Activated naive CD4-positive, alpha-beta T cell treated with anti-CD3 and anti-CD28 coated beads for 36 hours (primary cell): ENCODE measurements around the gene PRKAA1. TPM values are rescaled to one million over a fixed set of nuclear protein-coding genes. Genes with fewer than 3 reads are reported as not detected.
"Not testable (repeated sequence)": the region's sequence is repeated elsewhere in the genome, so short reads cannot be mapped to it uniquely, and the experiment has no call there.

Experiments
- CTCF ChIA-PET: fragments of 350-600 bp; sonication (Branson Sonifier 250); formaldehyde crosslinking; loops from one replicate; lab custom pipeline; 2021; ENCODE audit warnings: antibody characterized with exemption; lab: Charles Lee
- DNase-seq: peaks from one replicate; pipeline ENCODE4 v3.0.0-alpha.2; 2020
- H3K27ac Mint-ChIP-seq: one replicate; pipeline ENCODE4 v1.8.0; 2021; ENCODE audit warnings: mild to moderate bottlenecking, mixed read lengths
- H3K27me3 Mint-ChIP-seq: one replicate; pipeline ENCODE4 v1.8.0; 2021; ENCODE audit warnings: low read depth, mixed read lengths
- H3K36me3 Mint-ChIP-seq: one replicate; pipeline ENCODE4 v1.8.0; 2021; ENCODE audit warnings: low read depth, mixed read lengths
- H3K4me1 Mint-ChIP-seq: one replicate; pipeline ENCODE4 v1.8.0; 2021; ENCODE audit warnings: low read depth, mixed read lengths
- H3K4me3 Mint-ChIP-seq: one replicate; pipeline ENCODE4 v1.8.0; 2021; ENCODE audit warnings: mild to moderate bottlenecking, moderate library complexity, mixed read lengths
- H3K9me3 Mint-ChIP-seq: one replicate; pipeline ENCODE4 v1.8.0; 2021; ENCODE audit warnings: mixed read lengths
- intact Hi-C: fragments of 100-400 bp; cut with micrococcal nuclease; formaldehyde crosslinking; loops from one replicate; pipeline ENCODE4 v1.15.1; 2023
- total RNA-seq, 2 experiments: library from RNA; stranded (reverse); gene quantifications; one replicate each; pipeline ENCODE4 v1.2.3, GENCODE V29; 2021

PRKAA1 gene
- total RNA-seq, 2 experiments from 2014 or later, result 52.6 to 58.6 TPM

- intact Hi-C loops, result loop anchor here (1.0 kb wide), 1 partner anchor 19 kb away; no protein-coding TSS in a partner anchor
- DNase-seq, result peak; percentile 50
- H3K9me3 Mint-ChIP-seq, result no peaks in the 10 kb centered on the region
- H3K4me3 Mint-ChIP-seq, result no peak overlapping the region
- peak overlapping the region; percentile 35 for H3K27ac Mint-ChIP-seq
- no peaks in the 10 kb centered on the region for H3K27me3 Mint-ChIP-seq
- no peaks in the 10 kb centered on the region for H3K36me3 Mint-ChIP-seq
- CTCF ChIA-PET, result interaction anchor here (0.5 to 1.2 kb wide), 2 partner anchors 15 to 20 kb away, joined by 3 read pairs; partner anchors contain the start of gene PRKAA1
- H3K4me1 Mint-ChIP-seq, result peaks cover 7% of the 10 kb centered on the region
Measured at GRCh38 chr5:40813698-40814281, 15.6 kb upstream of the PRKAA1 start.

GRCh38 chr5:40812125-40812524 is 14.0 kb upstream of the PRKAA1 start:
- no peaks in the 10 kb centered on the region for H3K27me3 Mint-ChIP-seq
- no peak overlapping the region for H3K27ac Mint-ChIP-seq
- intact Hi-C loops, result no loop called here
- H3K4me1 Mint-ChIP-seq, result peaks cover 7% of the 10 kb centered on the region
- CTCF ChIA-PET, result interaction anchor here (0.6 kb wide), 1 partner anchor 86 kb away, joined by 3 read pairs; no protein-coding TSS in a partner anchor
- no peak overlapping the region for H3K4me3 Mint-ChIP-seq
- H3K36me3 Mint-ChIP-seq, result no peaks in the 10 kb centered on the region
- no peak for DNase-seq
- H3K9me3 Mint-ChIP-seq, result no peaks in the 10 kb centered on the region

GRCh38 chr5:40801771-40802562 is 3.8 kb upstream of the PRKAA1 start:
- CTCF ChIA-PET, result interaction anchor here (0.7 kb wide), 1 partner anchor 13 kb away, joined by 4 read pairs; no protein-coding TSS in a partner anchor
- Mint-ChIP-seq H3K36me3 (peaks cover 2% of the 10 kb centered on the region), H3K27ac (no peak overlapping the region), H3K4me3 (no peak overlapping the region), H3K27me3 (peaks cover 2% of the 10 kb centered on the region), H3K4me1 (peaks cover 5% of the 10 kb centered on the region), H3K9me3 (no peaks in the 10 kb centered on the region)
- intact Hi-C loops, result no loop called here
- DNase-seq, result no peak

- peaks cover 2% of the 10 kb centered on the region for H3K27me3 Mint-ChIP-seq
- intact Hi-C loops, result no loop called here
- CTCF ChIA-PET, result interaction anchor here (1.0 to 2.0 kb wide), 2 partner anchors 32 to 34 kb away, joined by 5 read pairs; no protein-coding TSS in a partner anchor
- no peak overlapping the region for H3K27ac Mint-ChIP-seq
- H3K36me3 Mint-ChIP-seq, result peaks cover 14% of the 10 kb centered on the region
- H3K4me1 Mint-ChIP-seq, result peaks cover 31% of the 10 kb centered on the region
- no peak overlapping the region for H3K4me3 Mint-ChIP-seq
- DNase-seq, result no peak
- no peaks in the 10 kb centered on the region for H3K9me3 Mint-ChIP-seq
Measured at GRCh38 chr5:40799258-40799657, 1.1 kb upstream of the PRKAA1 start.

GRCh38 chr5:40798801-40799210 is 632 bp upstream of the PRKAA1 start:
- Mint-ChIP-seq H3K27ac (peak overlapping the region; percentile 84), H3K27me3 (peaks cover 2% of the 10 kb centered on the region), H3K9me3 (no peaks in the 10 kb centered on the region), H3K4me3 (peak overlapping the region; percentile 88), H3K4me1 (peaks cover 35% of the 10 kb centered on the region), H3K36me3 (peaks cover 14% of the 10 kb centered on the region)
- intact Hi-C loops, result loop anchor here (1.0 kb wide), 4 partner anchors 36 to 850 kb away; partner anchors contain the start of genes RPL37 and TTC33
- CTCF ChIA-PET, result interaction anchor here (0.9 to 2.0 kb wide), 4 partner anchors 12 to 34 kb away, joined by 3 to 6 read pairs (median 5); no protein-coding TSS in a partner anchor
- DNase-seq, result no peak

GRCh38 chr5:40797273-40798011 is 732 bp downstream of the PRKAA1 start:
- H3K4me1 Mint-ChIP-seq, result peaks cover 44% of the 10 kb centered on the region
- CTCF ChIA-PET, result interaction anchor here (0.7 to 2.0 kb wide), 3 partner anchors 10 to 752 kb away, joined by 5 to 8 read pairs (median 6); no protein-coding TSS in a partner anchor
- peak overlapping the region; percentile 85 for H3K27ac Mint-ChIP-seq
- peak overlapping the region; percentile 88 for H3K4me3 Mint-ChIP-seq
- peaks cover 2% of the 10 kb centered on the region for H3K27me3 Mint-ChIP-seq
- H3K36me3 Mint-ChIP-seq, result peaks cover 14% of the 10 kb centered on the region
- intact Hi-C loops, result loop anchor here (1.0 to 2.0 kb wide), 6 partner anchors 34 to 848 kb away; partner anchors contain the start of genes PTGER4, RPL37 and TTC33
- DNase-seq, result peak; percentile 84
- H3K9me3 Mint-ChIP-seq, result no peaks in the 10 kb centered on the region

- intact Hi-C loops, result loop anchor here (2.0 kb wide), 1 partner anchor 118 kb away; the partner anchor contains the start of gene PTGER4
Measured at GRCh38 chr5:40796487-40796889, 1.7 kb downstream of the PRKAA1 start.

GRCh38 chr5:40794877-40795276 is 3.3 kb downstream of the PRKAA1 start:
- H3K4me3 Mint-ChIP-seq, DNase-seq, intact Hi-C loops, H3K9me3 Mint-ChIP-seq, H3K27ac Mint-ChIP-seq, CTCF ChIA-PET, H3K27me3 Mint-ChIP-seq: not testable (repeated sequence)
- peaks cover 57% of the 10 kb centered on the region for H3K4me1 Mint-ChIP-seq
- peaks cover 14% of the 10 kb centered on the region for H3K36me3 Mint-ChIP-seq

More at GRCh38 chr5:40796487-40796889, 1.7 kb downstream of the PRKAA1 start:
- Mint-ChIP-seq H3K4me1 (peaks cover 46% of the 10 kb centered on the region), H3K27me3 (peaks cover 2% of the 10 kb centered on the region), H3K9me3 (no peaks in the 10 kb centered on the region), H3K27ac (no peak overlapping the region), H3K4me3 (peak overlapping the region; percentile 88), H3K36me3 (peaks cover 14% of the 10 kb centered on the region)
- CTCF ChIA-PET, result no interaction called here
- DNase-seq, result no peak

- H3K4me3 Mint-ChIP-seq, CTCF ChIA-PET, DNase-seq, intact Hi-C loops, H3K27ac Mint-ChIP-seq, H3K27me3 Mint-ChIP-seq, H3K9me3 Mint-ChIP-seq: not testable (repeated sequence)
- Mint-ChIP-seq H3K4me1 (peaks cover 57% of the 10 kb centered on the region), H3K36me3 (peaks cover 14% of the 10 kb centered on the region)
Measured at GRCh38 chr5:40794340-40794739, 3.8 kb downstream of the PRKAA1 start.

GRCh38 chr5:40792691-40793090 is 5.5 kb downstream of the PRKAA1 start:
- DNase-seq, H3K4me3 Mint-ChIP-seq, H3K27me3 Mint-ChIP-seq, intact Hi-C loops, H3K9me3 Mint-ChIP-seq, H3K27ac Mint-ChIP-seq: not testable (repeated sequence)
- Mint-ChIP-seq H3K36me3 (peaks cover 27% of the 10 kb centered on the region), H3K4me1 (peaks cover 60% of the 10 kb centered on the region)
- CTCF ChIA-PET, result interaction anchor here (1.1 to 2.0 kb wide), 2 partner anchors 16 to 37 kb away, joined by 3 to 5 read pairs; partner anchors contain the start of gene TTC33

GRCh38 chr5:40791715-40792139 is 6.4 kb downstream of the PRKAA1 start:
- H3K9me3 Mint-ChIP-seq, result peaks cover 4% of the 10 kb centered on the region
- H3K4me1 Mint-ChIP-seq, result peaks cover 60% of the 10 kb centered on the region
- H3K4me3 Mint-ChIP-seq, result no peak overlapping the region
- CTCF ChIA-PET, result interaction anchor here (2.0 kb wide), 1 partner anchor 36 kb away, joined by 5 read pairs; the partner anchor contains the start of gene TTC33
- H3K36me3 Mint-ChIP-seq, result peaks cover 27% of the 10 kb centered on the region
- H3K27ac Mint-ChIP-seq, result no peak overlapping the region
- intact Hi-C loops, result no loop called here
- no peaks in the 10 kb centered on the region for H3K27me3 Mint-ChIP-seq
- no peak for DNase-seq
